Kidney (tissue), 14 donors: ENCODE measurements around the gene CALML5. TPM values are rescaled to one million over a fixed set of nuclear protein-coding genes. Genes with fewer than 3 reads are reported as not detected.

Experiments used
- DNase-seq, 5 donors: peaks; one replicate each; pipeline ENCODE4 v3.0.0-alpha.2; 2013 to 2020
- FAIRE-seq: peaks from 2 replicates; lab custom pipeline; 2012; peaks lifted over from hg19 to GRCh38; lab: Jason Lieb, UNC
- H3K27ac ChIP-seq, 2 donors: one replicate each; pipeline ENCODE4 v1.7.0; 2013; ENCODE audit warnings: low read depth in 2 of 2, low read length in 2 of 2, inconsistent platforms in 1 of 2
- H3K27me3 ChIP-seq: one replicate; pipeline ENCODE4 v1.7.1; 2013; ENCODE audit warnings: low read length, inconsistent platforms; ENCODE audit not compliant: control insufficient read depth, insufficient read depth
- H3K36me3 ChIP-seq, 3 donors: one replicate each; pipeline versions ENCODE4 v1.7.0 to v1.7.1; 2013; ENCODE audit warnings: low read length in 3 of 3, control low read depth in 1 of 3, inconsistent platforms in 1 of 3; ENCODE audit not compliant: insufficient read depth in 3 of 3, control insufficient read depth in 2 of 3
- H3K4me1 ChIP-seq, 3 donors: one replicate each; pipeline versions ENCODE4 v1.7.0 to v1.7.1; 2013; ENCODE audit warnings: low read length in 3 of 3, inconsistent platforms in 1 of 3, low read depth in 1 of 3; ENCODE audit not compliant: control insufficient read depth in 2 of 3, insufficient read depth in 2 of 3
- H3K4me3 ChIP-seq, 3 donors: one replicate each; pipeline versions ENCODE4 v1.7.0 to v1.8.1; 2013; ENCODE audit warnings: low read length in 3 of 3, control low read depth in 1 of 3, inconsistent platforms in 1 of 3
- H3K9ac ChIP-seq, 3 donors: one replicate each; pipeline versions ENCODE4 v1.7.0 to v1.7.1; 2013; ENCODE audit warnings: low read length in 3 of 3, control low read depth in 1 of 3, inconsistent platforms in 1 of 3
- H3K9me3 ChIP-seq, 3 donors: one replicate each; pipeline versions ENCODE4 v1.7.0 to v1.7.1; 2013; ENCODE audit warnings: low read length in 3 of 3, control low read depth in 1 of 3, inconsistent platforms in 1 of 3; ENCODE audit not compliant: control insufficient read depth in 2 of 3, insufficient read depth in 1 of 3
- intact Hi-C: fragments of 100-400 bp; cut with DNase I; formaldehyde crosslinking; loops from one replicate; pipeline ENCODE4 v1.11.1; 2022
- polyA plus RNA-seq: library from polyadenylated mRNA; stranded (reverse); fragments of 350-450 nt; fragmentation: Illumina TruSeq; extraction: RNeasy Lipid Tissue Mini Kit (QIAGEN cat#74804); gene quantifications from one replicate; pipeline ENCODE4 v1.2.3, GENCODE V29; 2014; ENCODE audit warnings: low read depth, low replicate concordance; ENCODE audit not compliant: insufficient read depth
- total RNA-seq: library from RNA; stranded (reverse); fragmentation: NEBNext Ultra II Directional; extraction: Animal tissue kit (Norgen Biotek cat#: 25700); gene quantifications from one replicate; pipeline ENCODE4 v1.2.1, GENCODE V29; 2021
- TF ChIP-seq, protein P1 (sequence below): IDR thresholded peaks from 3 replicates; pipeline ENCODE4 v1.5.1; 2012; ENCODE audit warnings: mild to moderate bottlenecking, moderate library complexity, borderline replicate concordance; ENCODE audit not compliant: insufficient read depth; ENCODE audit errors: extremely low read depth
- donor health status: control.
- donor health status: control.
- donor health status: control.
- donor health status: control.
- donor health status: control.
- donor health status: DM: yes; HTN: yes; CAD: no.
- donor health status: Normal renal cell carcinoma (clear cell type).

The CALML5 gene
- total and polyA plus RNA-seq, 2 donors from 2014 or later, result not detected

DNA sequence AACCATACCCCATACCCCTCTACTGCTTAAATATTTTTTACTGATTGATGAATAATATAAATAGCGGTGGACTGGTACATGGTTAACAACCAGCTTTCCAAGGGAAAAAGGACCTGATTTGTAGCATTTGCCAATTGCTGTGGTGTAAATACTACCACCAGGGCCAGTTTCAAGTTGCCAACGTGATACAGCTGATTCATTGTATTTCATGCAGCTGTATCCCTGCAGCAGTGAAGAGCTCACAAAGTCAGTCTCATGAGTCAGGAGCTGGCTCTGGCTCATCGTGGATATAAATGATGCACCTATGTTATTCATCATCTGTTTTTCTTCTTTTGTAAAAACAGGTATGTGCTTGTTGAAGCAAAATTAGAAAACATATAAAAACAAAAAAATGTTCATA lies 15.2 kb downstream of the CALML5 start:
- no peak for DNase-seq
- Histone ChIP-seq H3K9me3 (peaks cover 0 to 3% (median 0%) of the 10 kb centered on the region in 3 donors), H3K27ac (no peak overlapping the region), H3K27me3 (no peaks in the 10 kb centered on the region), H3K4me3 (no peak overlapping the region), H3K9ac (no peak overlapping the region), H3K36me3 (no peaks in the 10 kb centered on the region), H3K4me1 (no peaks in the 10 kb centered on the region)
- TF ChIP-seq, protein P1, sequence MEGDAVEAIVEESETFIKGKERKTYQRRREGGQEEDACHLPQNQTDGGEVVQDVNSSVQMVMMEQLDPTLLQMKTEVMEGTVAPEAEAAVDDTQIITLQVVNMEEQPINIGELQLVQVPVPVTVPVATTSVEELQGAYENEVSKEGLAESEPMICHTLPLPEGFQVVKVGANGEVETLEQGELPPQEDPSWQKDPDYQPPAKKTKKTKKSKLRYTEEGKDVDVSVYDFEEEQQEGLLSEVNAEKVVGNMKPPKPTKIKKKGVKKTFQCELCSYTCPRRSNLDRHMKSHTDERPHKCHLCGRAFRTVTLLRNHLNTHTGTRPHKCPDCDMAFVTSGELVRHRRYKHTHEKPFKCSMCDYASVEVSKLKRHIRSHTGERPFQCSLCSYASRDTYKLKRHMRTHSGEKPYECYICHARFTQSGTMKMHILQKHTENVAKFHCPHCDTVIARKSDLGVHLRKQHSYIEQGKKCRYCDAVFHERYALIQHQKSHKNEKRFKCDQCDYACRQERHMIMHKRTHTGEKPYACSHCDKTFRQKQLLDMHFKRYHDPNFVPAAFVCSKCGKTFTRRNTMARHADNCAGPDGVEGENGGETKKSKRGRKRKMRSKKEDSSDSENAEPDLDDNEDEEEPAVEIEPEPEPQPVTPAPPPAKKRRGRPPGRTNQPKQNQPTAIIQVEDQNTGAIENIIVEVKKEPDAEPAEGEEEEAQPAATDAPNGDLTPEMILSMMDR, result no peak
- intact Hi-C loops, result no loop called here
- FAIRE-seq, result no peak

DNA sequence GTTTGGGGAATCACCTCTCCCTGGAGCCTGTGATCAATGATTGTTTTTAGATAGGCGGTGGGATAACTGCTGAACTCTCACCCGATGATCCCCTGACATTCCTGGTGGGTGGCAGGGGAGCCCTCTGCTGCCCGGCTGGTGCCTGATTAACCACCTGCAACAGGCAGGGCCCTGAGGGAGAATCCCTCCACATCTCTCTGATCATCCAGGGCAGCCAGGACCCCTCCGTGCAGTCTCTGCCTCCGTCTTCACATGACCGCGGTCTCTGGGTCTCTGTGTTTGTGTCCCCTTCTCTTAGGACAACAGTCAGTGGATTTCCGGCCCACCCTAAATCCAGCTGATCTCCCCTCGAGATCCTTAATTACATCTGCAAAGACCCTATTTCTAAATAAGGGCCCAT lies 17.4 kb downstream of the CALML5 start:
- Histone ChIP-seq H3K27me3 (no peaks in the 10 kb centered on the region), H3K9ac (no peak overlapping the region), H3K27ac (no peak overlapping the region), H3K9me3 (peaks cover 0 to 3% (median 0%) of the 10 kb centered on the region in 3 donors), H3K4me3 (no peak overlapping the region), H3K4me1 (no peaks in the 10 kb centered on the region), H3K36me3 (no peaks in the 10 kb centered on the region)
- FAIRE-seq (no peak), DNase-seq (no peak)
- intact Hi-C loops, result no loop called here
- TF ChIP-seq, protein P1, result no peak

DNA sequence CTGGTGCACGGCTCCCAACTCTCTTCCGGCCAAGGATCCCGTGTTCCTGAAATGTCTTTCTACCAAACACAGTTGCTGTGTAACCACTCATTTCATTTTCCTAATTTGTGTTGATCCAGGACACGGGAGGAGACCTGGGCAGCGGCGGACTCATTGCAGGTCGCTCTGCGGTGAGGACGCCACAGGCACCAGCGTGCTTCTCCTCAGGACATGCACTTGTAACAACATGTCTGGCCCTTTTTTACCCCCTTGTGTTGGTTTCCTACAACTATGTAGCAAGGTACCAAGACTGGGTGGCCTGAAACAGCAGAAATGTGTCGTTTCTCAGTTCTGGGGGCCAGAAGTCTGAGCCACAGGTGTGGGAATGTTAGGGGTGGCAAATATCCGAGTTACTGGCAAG lies 18.2 kb downstream of the CALML5 start:
- intact Hi-C loops, result no loop called here
- FAIRE-seq (no peak), DNase-seq (no peak)
- Histone ChIP-seq H3K9ac (no peak overlapping the region), H3K27ac (no peak overlapping the region), H3K4me3 (no peak overlapping the region), H3K4me1 (no peaks in the 10 kb centered on the region), H3K9me3 (peaks cover 0 to 3% (median 0%) of the 10 kb centered on the region in 3 donors), H3K27me3 (no peaks in the 10 kb centered on the region), H3K36me3 (no peaks in the 10 kb centered on the region)
- TF ChIP-seq, protein P1, result no peak

DNA sequence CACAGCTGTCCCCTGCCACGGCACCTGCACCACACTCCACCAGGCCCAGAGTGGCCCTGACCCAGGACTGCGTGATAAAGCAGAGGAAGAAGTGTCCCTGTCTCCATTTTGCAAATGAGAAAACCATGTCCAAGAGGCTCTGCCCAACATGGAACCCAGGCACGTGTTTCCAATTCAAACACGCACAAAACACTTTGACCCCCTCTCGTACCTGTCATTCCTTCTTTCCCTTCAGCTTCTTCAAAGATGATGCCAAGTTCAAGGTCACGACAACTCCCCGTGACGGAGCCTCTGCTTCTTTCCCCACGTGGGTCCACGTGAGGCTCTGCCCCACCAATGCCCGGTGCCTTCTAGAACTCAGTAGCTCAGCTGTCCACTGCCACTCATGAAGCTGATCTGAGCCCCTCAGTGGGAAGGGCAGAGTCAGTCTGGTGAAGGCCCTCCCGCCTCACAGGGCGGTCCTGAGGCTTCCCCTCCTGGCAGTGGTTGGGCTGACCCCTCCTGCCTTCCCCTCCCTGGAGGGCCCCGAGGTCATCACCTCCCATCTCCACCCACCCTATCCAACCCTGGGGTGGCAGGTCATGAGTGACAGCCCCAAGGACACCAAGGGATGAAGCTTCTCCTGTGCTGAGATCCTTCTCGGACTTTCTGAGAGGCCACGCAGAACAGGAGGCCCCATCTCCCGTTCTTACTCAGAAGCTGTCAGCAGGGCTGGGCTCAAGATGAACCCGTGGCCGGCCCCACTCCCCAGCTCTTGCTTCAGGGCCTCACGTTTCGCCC lies 19.0 kb downstream of the CALML5 start:
- H3K4me1 ChIP-seq, result no peaks in the 10 kb centered on the region
- no peak overlapping the region for H3K9ac ChIP-seq
- H3K27ac ChIP-seq, result no peak overlapping the region
- intact Hi-C loops, result no loop called here
- peak in 1 of 5 donors; percentile 15 for DNase-seq
- peaks cover 0 to 3% (median 0%) of the 10 kb centered on the region in 3 donors for H3K9me3 ChIP-seq
- TF ChIP-seq, protein P1, result no peak
- H3K4me3 ChIP-seq, result no peak overlapping the region
- H3K36me3 ChIP-seq, result no peaks in the 10 kb centered on the region
- no peak for FAIRE-seq
- H3K27me3 ChIP-seq, result no peaks in the 10 kb centered on the region
